Sigmoid colon (tissue), 7 donors: ENCODE data around the gene FJX1. TPM values are rescaled to one million over a fixed set of nuclear protein-coding genes. Genes with fewer than 3 reads are reported as not detected.

Source experiments
- DNase-seq: peaks from one replicate; pipeline ENCODE4 v3.0.0-alpha.2; 2019
- H3K27ac ChIP-seq, 4 donors: fragments of 200-600 bp; sonication (generic); one replicate each; pipeline ENCODE4 v1.5.1; 2016 to 2019; ENCODE audit warnings: mild to moderate bottlenecking in 1 of 4
- H3K27me3 ChIP-seq, 3 donors: fragments of 200-600 bp; sonication (generic); one replicate each; pipeline ENCODE4 v1.5.1; 2019; ENCODE audit warnings: mild to moderate bottlenecking in 1 of 3
- H3K36me3 ChIP-seq, 4 donors: fragments of 200-600 bp; sonication (generic); one replicate each; pipeline ENCODE4 v1.5.1; 2016 to 2019
- H3K4me1 ChIP-seq, 4 donors: fragments of 200-600 bp; sonication (generic); one replicate each; pipeline ENCODE4 v1.5.1; 2017 to 2019
- H3K4me3 ChIP-seq, 4 donors: fragments of 200-600 bp; sonication (generic); one replicate each; pipeline ENCODE4 v1.5.1; 2017 to 2019; ENCODE audit warnings: mild to moderate bottlenecking in 2 of 4, moderate library complexity in 1 of 4
- H3K9me3 ChIP-seq, 4 donors: fragments of 200-600 bp in 3 of 4; sonication (generic) in 3 of 4; one replicate each; pipeline versions ENCODE4 v1.5.1 to v1.6.1; 2013 to 2019
- EP300 ChIP-seq, 4 donors: sonication (generic); formaldehyde crosslinking; IDR thresholded peaks; one replicate each; pipeline ENCODE4 v1.6.1; 2017; ENCODE audit warnings: antibody characterized with exemption in 4 of 4
- POLR2A ChIP-seq, 2 donors: fragments of 450-650 bp; IDR thresholded peaks; one replicate each; pipeline ENCODE4 v1.6.1; 2016; ENCODE audit warnings: antibody characterized with exemption in 2 of 2, mild to moderate bottlenecking in 2 of 2, moderate library complexity in 2 of 2
- POLR2AphosphoS5 ChIP-seq, 4 donors: sonication (generic); formaldehyde crosslinking; IDR thresholded peaks; one replicate each; pipeline ENCODE4 v1.6.1; 2017; ENCODE audit warnings: antibody characterized with exemption in 4 of 4
- WGBS, 2 donors: extraction: QIAGEN DNeasy Blood & Tissue Kit; methylation state at CpG; one replicate each; pipeline ENCODE4 v1.1.7; 2013; 5-methylcytosine and 5-hydroxymethylcytosine counted together
- intact Hi-C: fragments of 100-400 bp; cut with DNase I; formaldehyde crosslinking; loops from one replicate; pipeline ENCODE4 v1.15.1; 2023
- polyA plus RNA-seq, 3 donors: library from polyadenylated mRNA; stranded (reverse); fragments of 200-250 nt; gene quantifications; one replicate each; pipeline ENCODE4 v1.2.3, GENCODE V29; 2013
- total RNA-seq, 4 donors: library from RNA; depleted of rRNA; stranded (reverse); fragments of >200 nt; gene quantifications; one replicate each; pipeline ENCODE4 v1.1.0, GENCODE V29; 2016
- TF ChIP-seq, protein P1 (sequence below), 4 experiments: fragments of 450-650 bp in 3 of 4; fragments of 200-600 bp in 1 of 4; IDR thresholded peaks; one replicate each; pipeline ENCODE4 v1.5.1; 2016 to 2019; ENCODE audit warnings: antibody characterized with exemption in 4 of 4, mild to moderate bottlenecking in 3 of 4, moderate library complexity in 2 of 4
- donor health status: healthy with polysubstance abuse.
- donor health status: Bipolar disorder and iron deficiency.
- donor health status: healthy.

Gene FJX1
- total and polyA plus RNA-seq, 7 donors, result 0.46 to 9.4 (median 2.3) TPM; not detected in 1

DNA sequence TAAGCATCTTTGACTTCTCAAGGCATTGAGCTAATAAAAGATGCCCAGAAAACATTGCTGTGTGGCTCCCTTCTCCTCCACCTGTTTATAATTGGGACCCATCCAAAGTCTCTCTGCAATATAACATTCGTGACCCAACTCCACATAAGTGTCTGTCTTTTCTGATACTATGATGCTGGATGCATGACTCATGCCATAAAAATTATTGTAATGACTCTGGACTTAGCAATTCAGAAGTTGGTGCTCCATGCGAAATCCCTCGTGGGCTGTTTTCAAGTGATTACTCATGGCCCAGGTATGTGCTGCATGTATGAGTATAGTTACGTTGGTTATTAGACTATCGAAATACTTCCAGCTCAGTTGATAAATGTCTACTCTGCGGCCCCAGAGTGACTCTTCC lies 11.7 kb downstream of the FJX1 start:
- Histone ChIP-seq H3K9me3 (no peaks in the 10 kb centered on the region), H3K4me3 (no peak overlapping the region), H3K4me1 (peaks cover 0 to 9% (median 0%) of the 10 kb centered on the region in 4 donors), H3K27me3 (peaks cover 0 to 3% (median 0%) of the 10 kb centered on the region in 3 donors), H3K36me3 (no peaks in the 10 kb centered on the region), H3K27ac (no peak overlapping the region)
- 47 to 68% methylated on average over 6 of the region's 6 CpGs for WGBS, 2 donors
- no peak for DNase-seq
- TF ChIP-seq EP300 (IDR thresholded peaks at IDR 0.05), result no peak
- no peak for TF ChIP-seq POLR2A (IDR thresholded peaks at IDR 0.05)
- TF ChIP-seq, protein P1, sequence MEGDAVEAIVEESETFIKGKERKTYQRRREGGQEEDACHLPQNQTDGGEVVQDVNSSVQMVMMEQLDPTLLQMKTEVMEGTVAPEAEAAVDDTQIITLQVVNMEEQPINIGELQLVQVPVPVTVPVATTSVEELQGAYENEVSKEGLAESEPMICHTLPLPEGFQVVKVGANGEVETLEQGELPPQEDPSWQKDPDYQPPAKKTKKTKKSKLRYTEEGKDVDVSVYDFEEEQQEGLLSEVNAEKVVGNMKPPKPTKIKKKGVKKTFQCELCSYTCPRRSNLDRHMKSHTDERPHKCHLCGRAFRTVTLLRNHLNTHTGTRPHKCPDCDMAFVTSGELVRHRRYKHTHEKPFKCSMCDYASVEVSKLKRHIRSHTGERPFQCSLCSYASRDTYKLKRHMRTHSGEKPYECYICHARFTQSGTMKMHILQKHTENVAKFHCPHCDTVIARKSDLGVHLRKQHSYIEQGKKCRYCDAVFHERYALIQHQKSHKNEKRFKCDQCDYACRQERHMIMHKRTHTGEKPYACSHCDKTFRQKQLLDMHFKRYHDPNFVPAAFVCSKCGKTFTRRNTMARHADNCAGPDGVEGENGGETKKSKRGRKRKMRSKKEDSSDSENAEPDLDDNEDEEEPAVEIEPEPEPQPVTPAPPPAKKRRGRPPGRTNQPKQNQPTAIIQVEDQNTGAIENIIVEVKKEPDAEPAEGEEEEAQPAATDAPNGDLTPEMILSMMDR (IDR thresholded peaks at IDR 0.05), result no peak
- no peak for TF ChIP-seq POLR2AphosphoS5 (IDR thresholded peaks at IDR 0.05)
- intact Hi-C loops, result no loop called here

DNA sequence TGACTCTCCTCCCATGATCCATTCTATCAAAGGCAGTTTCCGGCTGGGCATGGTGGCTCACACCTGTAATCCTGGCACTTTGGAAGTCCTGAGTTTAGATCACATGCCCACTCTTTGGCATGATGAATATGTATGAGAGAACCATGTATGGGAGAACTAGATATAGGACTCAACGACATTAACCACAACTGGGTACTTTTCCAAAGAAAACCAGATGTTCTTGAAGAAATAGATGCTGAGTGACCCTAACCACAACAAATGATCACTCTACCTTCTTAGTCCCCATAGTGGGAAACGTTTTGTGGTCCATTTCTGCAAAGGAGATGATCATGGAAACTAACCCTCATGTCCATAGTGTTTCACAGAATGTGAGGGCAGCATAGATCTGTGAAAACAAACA lies 13.6 kb downstream of the FJX1 start:
- intact Hi-C loops, result no loop called here
- Histone ChIP-seq H3K36me3 (no peaks in the 10 kb centered on the region), H3K27me3 (peaks cover 0 to 4% (median 0%) of the 10 kb centered on the region in 3 donors), H3K9me3 (no peaks in the 10 kb centered on the region), H3K27ac (no peak overlapping the region), H3K4me1 (peaks cover 0 to 9% (median 0%) of the 10 kb centered on the region in 4 donors), H3K4me3 (no peak overlapping the region)
- TF ChIP-seq EP300 (IDR thresholded peaks at IDR 0.05) (no peak), POLR2AphosphoS5 (IDR thresholded peaks at IDR 0.05) (no peak), POLR2A (IDR thresholded peaks at IDR 0.05) (no peak)
- TF ChIP-seq, protein P1 (IDR thresholded peaks at IDR 0.05), result no peak
- 61 to 72% methylated on average over 3 of the region's 3 CpGs for WGBS, 2 donors
- no peak for DNase-seq

DNA sequence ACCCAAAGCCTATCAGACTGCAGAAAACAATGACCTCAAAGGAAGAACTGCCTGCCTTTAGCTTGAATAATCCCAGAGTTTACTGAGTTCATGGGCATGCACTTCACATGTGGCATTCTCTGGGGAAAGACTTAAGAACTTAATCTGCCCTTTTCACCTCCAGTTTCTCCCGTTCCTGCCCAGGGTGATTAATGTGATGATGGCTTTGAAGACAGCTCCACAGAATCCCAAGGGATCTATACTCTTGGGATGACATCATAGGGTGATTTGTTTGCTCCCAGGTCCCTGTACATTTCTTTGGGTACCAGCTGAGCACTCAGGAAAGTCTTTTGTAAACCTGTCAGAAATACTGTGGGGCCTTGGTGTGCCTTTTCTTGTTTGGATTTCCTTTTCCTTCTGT lies 14.0 kb downstream of the FJX1 start:
- no peak for TF ChIP-seq EP300 (IDR thresholded peaks at IDR 0.05)
- TF ChIP-seq, protein P1 (IDR thresholded peaks at IDR 0.05), result no peak
- TF ChIP-seq POLR2AphosphoS5 (IDR thresholded peaks at IDR 0.05), result no peak
- no peak for TF ChIP-seq POLR2A (IDR thresholded peaks at IDR 0.05)
- Histone ChIP-seq H3K27me3 (peaks cover 0 to 4% (median 0%) of the 10 kb centered on the region in 3 donors), H3K4me1 (peaks cover 0 to 9% (median 0%) of the 10 kb centered on the region in 4 donors), H3K36me3 (no peaks in the 10 kb centered on the region), H3K27ac (no peak overlapping the region), H3K4me3 (no peak overlapping the region), H3K9me3 (no peaks in the 10 kb centered on the region)
- intact Hi-C loops, result no loop called here
- 39 to 49% methylated on average over 1 of the region's 1 CpG for WGBS, 2 donors
- no peak for DNase-seq

DNA sequence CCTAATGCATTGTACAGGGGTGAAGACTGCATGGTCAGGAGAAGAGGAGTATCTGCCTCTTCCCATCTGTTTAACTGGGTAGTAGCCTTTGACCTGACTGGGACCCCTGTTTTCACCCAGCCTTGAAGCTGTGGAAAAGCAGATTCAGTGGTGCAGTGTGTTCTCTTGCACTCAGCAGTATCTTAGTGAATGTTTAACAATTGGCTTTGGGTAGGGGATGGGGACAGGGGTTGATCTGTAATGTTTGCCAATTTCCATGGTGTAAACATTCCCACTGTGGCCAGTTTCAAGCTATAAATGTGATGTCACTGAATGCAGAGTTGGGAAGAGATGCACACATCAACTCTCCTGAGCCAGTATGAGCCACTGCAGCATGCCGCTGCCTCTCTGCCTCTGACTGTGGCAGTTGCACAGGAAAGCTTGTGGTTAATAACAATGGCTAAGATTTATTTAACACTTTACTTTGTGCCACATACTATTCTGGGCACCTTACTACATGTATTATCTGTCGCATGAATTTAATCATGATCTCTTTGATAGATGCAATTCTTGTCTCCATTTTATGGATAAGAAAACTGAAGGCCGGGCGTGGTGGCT lies 15.7 kb downstream of the FJX1 start:
- Histone ChIP-seq H3K27ac (no peak overlapping the region), H3K27me3 (peaks cover 0 to 4% (median 0%) of the 10 kb centered on the region in 3 donors), H3K9me3 (no peaks in the 10 kb centered on the region), H3K4me3 (no peak overlapping the region), H3K36me3 (no peaks in the 10 kb centered on the region), H3K4me1 (peaks cover 0 to 9% (median 0%) of the 10 kb centered on the region in 4 donors)
- intact Hi-C loops, result no loop called here
- no peak for DNase-seq
- 60 to 69% methylated on average over 4 of the region's 4 CpGs for WGBS, 2 donors
- no peak for TF ChIP-seq EP300 (IDR thresholded peaks at IDR 0.05)
- no peak for TF ChIP-seq POLR2AphosphoS5 (IDR thresholded peaks at IDR 0.05)
- TF ChIP-seq, protein P1 (IDR thresholded peaks at IDR 0.05), result no peak
- no peak for TF ChIP-seq POLR2A (IDR thresholded peaks at IDR 0.05)

DNA sequence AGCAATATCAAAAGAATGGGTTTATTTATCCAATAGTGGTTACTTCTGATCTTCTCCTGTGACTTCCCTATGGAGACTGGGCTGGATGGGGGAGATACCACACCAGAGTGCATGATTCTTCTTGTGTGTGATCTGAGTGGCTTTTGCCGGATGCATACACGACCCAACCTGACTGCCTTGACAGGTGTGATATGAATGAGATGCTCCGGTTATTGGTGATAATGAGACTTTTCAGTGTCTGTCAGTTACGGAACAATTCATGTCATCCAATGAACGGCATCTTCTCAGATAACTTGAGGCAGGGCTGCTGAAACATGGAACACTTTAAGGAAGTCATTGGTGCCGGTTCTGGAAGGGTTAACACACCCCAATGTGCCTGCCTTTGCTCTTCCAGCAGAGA lies 17.7 kb downstream of the FJX1 start:
- no peaks in the 10 kb centered on the region for H3K9me3 ChIP-seq
- TF ChIP-seq EP300 (IDR thresholded peaks at IDR 0.05) (no peak), POLR2A (IDR thresholded peaks at IDR 0.05) (no peak), POLR2AphosphoS5 (IDR thresholded peaks at IDR 0.05) (no peak)
- TF ChIP-seq, protein P1 (IDR thresholded peaks at IDR 0.05), result no peak
- H3K36me3 ChIP-seq, result no peaks in the 10 kb centered on the region
- H3K27me3 ChIP-seq, result peaks cover 0 to 4% (median 0%) of the 10 kb centered on the region in 3 donors
- no peaks in the 10 kb centered on the region for H3K4me1 ChIP-seq
- intact Hi-C loops, result no loop called here
- no peak overlapping the region for H3K27ac ChIP-seq
- DNase-seq, result no peak
- no peak overlapping the region for H3K4me3 ChIP-seq
- WGBS, 2 donors, result 86 to 90% methylated on average over 6 of the region's 6 CpGs
